Activated CD4-positive, alpha-beta T cell treated with anti-CD3 and anti-CD28 coated beads, Interleukin-2, amount 50 U/mL, for 24 hours (primary cell): ENCODE data around the gene SAFB2.

Experiments used
- DNase-seq, 2 donors: peaks; one replicate each; pipeline ENCODE4 v3.0.0-alpha.2; 2020; ENCODE audit warnings: low read depth in 1 of 2, low spot score in 1 of 2

The SAFB2 gene

DNA sequence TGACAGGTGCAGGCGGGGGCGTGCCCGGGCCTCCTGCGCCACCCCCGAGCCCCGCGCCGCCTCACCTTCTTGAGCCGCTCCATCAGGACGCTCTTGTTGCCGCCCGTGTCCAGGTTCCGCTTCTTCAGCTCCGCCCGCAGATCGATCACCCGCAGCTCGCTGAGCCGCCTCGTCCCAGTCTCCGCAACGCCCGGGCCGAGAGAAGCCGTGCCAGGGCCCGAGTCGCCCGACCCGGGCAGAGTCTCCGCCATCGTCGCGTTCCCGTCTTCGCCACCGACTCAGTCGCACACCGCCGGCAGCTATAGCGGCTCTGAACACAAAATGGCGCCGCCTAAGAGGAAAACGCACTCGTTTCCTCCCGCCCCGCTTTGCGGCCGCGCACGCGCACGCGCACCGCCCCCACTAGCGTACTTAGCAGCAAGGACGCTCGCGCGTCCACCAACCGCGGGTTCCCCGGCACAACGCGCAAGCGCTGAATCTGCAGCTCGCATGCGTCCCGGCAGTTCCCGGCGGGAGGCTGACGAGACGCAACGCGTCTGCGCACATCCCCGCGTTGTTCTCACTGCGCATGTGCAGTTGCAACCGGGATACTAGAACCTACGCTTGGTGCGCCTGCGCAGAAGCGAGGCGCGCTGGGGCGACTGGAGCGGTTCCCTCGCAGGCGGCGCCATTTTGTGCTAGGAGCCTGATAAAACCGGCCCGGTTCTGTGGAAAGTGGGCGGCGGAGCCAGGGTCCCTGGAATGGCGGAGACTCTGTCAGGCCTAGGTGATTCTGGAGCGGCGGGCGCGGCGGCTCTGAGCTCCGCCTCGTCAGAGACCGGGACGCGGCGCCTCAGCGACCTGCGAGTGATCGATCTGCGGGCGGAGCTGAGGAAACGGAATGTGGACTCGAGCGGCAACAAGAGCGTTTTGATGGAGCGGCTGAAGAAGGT, at the start of gene SAFB2, which contains the start of gene SAFB:
TSS of gene SAFB2 (minus strand) at position 312 of the 932 bp plus-strand sequence. CDS start at position 251, 61 bp downstream.
TSS of gene SAFB (plus strand) at position 619 of the 932 bp plus-strand sequence. CDS start at position 742, 123 bp downstream.
- peak; percentile 97 to 99 for DNase-seq

DNA sequence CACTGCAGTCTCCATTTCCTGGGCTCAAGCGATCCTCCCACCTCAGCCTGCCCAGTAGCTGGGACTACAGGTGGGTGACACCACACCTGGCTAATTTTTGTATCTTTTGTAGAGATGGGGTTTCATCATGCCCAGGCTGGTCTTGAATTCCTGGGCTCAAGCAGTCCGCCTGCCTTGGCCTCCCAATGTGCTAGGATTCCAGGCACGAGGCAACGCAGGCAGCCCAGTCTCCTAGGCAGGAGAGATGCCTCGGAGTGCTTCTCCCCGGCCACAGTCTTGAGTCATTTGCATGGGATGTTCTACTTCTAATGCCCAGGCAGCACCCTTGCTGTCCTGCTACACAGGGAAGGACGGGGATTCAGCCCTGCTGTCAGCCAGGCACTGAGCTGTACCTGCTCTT, 49.0 kb upstream of the SAFB2 start:
- DNase-seq = no peak

DNA sequence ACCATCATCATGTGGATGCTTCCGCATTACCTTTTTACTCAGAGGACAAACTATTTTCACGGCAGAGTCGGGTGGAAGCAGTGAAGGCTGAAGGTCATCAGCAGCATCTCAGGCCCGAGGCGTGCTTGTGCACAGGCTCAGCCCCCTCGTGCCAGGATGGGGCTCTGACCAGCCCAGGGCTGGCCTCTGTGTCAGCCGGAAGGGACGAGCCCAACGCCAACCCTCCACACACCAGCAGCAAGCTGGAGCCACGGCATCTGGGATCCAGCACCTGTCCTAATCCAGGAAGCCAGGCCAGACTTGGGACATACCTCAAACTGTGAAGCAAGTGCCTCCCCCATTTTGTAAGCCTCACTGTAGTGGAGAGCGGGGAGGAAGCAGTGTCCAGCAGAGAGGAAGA, 46.6 kb upstream of the SAFB2 start:
- no peak for DNase-seq

DNA sequence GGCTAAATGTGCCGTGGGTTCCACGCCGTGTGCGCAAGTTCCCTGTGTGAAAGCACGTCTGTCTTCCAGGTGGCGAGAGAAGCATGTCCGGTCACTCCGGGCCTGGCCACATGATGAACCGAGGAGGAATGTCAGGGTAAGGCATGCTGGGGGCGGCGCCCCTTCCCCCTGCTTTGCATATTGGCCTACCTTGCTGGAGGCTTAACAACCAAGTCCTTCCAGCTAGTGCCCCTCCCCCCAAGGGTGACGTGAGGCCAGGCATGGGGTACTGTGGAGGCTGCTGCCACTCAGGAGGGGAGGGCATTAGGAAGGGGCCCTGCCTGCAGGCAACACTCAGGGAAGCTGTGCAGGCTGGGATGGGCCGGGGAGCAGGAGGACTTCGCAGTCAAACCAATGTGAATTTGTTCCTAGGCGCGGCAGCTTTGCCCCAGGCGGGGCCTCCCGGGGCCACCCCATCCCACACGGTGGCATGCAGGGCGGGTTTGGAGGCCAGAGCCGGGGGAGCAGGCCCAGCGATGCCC, 45.2 kb upstream of the SAFB2 start:
- no peak for DNase-seq

DNA sequence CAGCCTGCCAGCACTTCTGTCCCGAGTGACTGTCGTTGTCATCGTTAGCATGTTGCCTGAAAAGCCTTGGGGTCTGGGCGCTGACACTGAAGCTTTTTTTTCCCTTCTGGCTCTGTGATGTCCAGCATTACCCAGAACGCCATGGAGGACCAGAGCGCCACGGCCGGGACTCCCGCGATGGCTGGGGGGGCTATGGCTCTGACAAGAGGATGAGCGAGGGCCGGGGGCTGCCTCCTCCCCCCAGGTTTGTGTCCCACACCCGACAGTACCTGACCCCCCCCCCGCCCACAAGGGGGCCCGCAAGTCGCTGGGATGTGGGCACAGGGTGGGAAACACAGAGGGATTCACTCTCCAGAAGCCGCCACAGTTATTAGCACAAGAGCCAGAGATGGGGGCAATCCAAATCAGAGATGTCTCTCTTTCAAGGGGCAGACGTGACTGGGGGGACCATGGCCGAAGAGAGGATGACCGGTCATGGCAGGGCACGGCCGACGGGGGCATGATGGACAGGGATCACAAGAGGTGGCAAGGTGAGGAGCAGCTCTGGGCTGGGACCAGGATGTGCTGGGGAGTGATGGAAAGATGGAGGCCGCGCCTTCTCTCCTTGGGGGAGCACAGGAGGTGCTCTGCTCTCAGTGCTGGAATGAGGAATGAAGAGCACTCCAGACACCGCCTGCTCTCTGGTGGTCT, 44.5 kb upstream of the SAFB2 start:
- no peak for DNase-seq

DNA sequence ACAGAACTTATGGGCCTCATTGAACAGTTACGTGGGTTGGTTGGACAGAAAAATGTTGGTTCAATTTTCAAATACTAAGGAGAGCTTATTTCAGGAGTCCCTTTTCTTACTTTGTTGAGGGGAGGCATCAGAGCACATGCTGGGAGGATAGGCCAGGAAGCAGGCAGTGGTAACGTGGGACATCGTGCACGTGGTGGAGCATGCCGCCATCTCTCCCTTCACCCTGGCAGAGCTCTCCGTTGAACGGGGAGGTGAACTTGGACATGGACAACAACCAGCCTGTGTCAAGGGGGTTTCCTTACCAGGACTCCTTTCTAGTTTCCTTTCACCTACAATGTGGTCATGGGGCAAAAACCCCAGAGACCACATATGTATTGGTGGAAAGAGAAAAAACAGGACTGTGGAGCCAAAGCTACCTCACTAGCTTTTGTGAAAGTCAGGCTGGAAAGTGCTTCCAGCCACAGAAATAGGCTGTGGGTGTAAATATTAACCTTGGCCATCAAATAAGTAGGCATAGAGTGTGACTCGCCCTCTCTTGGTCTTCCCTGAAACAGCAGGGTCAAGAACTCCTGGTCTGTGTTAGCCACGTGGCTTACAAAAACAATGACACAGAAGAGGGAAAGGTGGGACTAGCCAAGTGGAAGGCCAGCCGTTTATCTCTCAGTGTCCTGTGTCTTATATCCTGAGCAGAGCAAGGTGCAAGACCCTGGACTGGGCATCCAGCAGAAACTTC, 43.4 kb upstream of the SAFB2 start:
- DNase-seq = no peak

DNA sequence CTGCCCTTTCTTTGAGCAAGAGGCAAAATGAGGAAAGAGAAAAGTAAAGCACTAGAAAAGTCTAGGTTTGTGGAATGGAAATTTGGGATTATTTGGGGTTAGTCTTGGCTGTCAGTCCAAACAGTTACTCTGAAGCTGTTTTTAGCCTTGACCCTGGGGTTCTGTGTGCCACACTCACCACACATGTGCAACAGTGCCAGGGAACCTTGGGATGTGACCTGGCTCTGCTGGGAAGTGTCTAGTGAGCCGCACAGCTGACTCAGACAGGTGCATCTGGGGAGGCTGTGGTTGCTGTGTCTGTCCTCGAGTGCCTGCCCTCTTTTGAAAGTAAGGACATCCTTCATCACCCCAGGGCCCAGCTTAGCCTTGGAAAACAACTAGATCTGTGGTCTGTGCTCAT, 41.9 kb upstream of the SAFB2 start:
- DNase-seq = no peak

DNA sequence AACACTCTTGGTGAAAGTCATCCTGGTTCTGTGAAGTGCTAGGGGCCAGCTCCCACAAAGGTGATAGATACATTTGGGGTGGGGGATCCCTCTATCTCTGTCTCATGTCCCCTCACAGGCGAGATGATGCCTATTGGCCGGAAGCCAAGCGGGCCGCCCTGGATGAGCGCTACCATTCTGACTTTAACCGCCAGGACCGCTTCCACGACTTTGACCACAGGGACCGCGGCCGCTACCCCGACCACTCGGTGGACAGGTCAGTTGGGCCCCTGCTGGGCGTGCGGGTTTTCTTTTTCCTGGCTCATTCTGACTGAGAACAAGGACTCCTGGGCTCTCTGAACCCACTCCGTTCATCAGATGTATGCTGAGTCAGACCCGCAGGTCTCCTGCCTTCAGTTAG, 41.3 kb upstream of the SAFB2 start:
- no peak for DNase-seq

DNA sequence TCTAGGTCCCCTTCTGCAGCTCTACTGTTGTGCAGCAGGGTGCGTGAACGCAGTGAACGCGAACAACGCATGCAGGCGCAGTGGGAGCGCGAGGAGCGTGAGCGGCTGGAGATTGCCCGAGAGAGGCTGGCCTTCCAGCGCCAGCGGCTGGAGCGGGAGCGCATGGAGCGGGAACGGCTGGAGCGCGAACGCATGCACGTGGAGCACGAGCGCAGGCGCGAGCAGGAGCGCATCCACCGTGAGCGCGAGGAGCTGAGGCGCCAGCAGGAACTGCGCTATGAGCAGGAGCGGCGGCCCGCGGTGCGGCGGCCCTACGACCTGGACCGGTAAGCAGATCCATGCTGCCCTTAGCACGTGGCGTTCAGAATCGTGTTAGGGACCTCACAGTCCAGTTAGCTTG, 38.9 kb upstream of the SAFB2 start:
- DNase-seq = no peak

DNA sequence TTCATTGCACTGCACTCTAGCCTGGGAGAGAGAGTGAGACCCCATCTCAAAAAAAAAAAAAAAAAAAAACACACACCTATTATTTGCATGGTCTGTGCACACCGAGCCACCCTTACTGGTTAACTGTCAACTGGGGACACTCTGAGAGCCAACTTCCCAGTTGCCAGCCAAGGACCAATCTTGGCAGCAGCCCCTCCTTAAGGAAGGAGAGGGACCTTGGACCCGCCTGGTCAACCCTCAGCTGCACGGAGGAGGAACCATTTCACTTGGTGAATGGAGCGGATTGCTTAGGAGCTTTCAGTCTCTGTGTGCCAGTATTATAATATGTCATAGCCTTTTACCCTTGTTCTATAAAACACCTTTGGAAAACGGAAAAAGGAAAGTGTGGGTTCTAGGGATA, 32.8 kb upstream of the SAFB2 start:
- DNase-seq = no peak

DNA sequence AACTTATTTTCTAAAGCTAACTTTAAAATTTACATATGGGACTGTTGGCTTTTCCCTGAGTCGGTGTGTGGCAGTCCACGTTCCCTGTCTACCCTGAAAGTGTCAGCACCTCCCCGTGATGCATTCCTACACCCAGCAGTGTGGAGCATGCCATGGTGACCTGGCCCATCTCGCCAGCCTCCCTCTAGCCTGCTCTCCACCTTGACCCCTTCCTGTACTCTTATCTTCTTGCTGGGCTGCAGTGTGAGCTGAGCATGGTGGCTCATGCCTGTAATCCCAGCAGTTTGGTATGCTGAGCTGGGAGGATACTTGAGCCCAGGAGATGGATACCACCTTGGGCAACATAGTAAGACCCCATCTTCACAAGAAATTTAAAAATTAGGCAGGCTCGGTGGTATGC, 32.4 kb upstream of the SAFB2 start:
- DNase-seq = no peak

DNA sequence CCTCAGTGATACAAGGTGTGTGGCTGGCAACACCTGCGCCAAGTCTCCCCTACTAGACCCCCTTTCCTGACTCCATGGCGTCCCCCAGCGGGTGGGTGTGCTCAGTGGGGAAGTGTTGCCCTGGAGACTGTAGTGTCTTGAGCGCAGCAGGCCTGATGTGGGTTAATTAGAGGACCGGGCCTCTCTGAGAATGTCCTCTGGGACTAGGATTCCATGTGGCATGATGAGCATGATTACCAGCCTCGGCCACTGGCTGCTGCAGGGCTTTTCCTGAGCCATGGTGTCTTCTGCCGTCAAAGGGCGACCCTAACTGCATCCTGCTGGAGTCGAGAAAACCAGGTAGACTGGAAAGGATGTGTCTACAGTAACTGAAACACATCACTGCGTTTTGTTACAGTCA, 29.7 kb upstream of the SAFB2 start:
- DNase-seq = no peak

DNA sequence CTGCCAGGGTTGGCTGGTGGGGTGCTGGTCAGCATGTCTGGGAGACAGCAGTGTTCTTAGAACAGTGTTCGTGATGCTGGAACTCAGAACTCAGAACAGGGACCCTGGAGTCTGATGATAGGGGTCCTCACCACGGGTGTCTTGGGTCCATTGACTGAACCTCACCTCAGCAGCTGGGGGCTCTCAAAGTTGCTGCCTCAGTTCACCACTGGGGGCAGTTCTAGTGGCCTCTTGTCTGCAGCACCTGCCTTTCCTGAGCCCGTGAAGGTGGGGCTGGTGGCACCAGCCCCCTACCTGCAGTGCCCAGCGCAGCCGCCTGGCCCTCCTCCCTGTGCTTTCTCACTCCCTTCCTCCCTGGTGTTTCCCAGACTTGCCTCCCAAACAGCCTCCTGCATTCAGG, 28.8 kb upstream of the SAFB2 start:
- DNase-seq = no peak

DNA sequence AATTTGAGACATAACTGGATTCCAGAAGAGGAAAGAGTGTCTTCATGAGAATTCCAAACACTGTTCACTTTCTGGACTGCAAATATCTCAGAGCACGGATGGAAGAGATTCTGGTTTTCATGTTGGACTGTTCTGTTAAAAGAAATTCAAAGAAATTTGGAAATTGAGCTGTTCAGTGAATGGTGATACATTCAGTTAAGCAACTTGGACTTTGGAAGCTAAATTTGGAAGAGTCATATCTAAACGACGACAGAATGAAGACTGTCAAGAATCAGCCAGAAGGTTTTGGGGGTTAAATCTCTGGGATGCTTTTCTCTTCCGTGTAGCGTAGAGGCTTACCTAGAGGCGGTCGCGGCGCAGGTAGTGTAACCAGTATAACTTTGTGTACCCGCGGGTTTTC, 25.9 kb upstream of the SAFB2 start:
- DNase-seq = no peak

DNA sequence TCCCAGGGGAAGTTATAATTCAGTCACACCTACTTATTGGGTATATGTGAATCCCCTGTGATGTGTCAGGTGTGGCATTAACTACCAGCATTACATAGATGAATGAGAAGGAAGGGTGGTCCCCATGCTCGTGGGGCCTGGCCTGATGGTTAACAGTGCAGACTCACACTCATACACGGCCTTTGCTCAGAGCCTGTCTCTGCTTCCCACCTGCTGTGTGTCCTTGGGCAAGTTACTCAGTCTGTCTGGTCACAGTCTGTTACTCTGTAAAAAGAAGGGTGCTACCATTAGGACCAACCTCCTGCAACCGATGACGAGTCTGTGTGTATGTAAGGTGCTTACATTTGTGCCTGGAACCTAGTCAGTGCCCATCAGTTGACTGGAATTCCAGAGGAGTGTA, 24.1 kb upstream of the SAFB2 start:
- no peak for DNase-seq

DNA sequence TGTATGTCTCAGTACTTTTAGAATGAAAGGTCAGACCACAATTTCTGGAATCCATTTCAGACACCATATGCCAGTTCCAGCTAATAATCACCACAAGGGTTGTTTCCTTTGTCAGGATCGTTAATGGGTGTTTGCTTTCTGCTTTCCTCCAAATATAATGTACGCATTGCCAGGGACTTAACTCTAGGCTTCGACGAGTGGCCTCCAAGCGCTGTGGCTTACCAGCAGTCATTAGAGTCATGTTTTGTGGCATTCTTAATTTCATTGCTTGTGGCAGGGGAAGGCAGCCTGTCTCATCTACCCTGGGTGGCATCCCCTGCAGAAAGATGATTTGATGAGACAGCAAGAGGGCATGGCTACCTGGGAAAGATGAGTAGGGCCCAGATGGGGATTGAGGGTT, 22.8 kb upstream of the SAFB2 start:
- DNase-seq = no peak

DNA sequence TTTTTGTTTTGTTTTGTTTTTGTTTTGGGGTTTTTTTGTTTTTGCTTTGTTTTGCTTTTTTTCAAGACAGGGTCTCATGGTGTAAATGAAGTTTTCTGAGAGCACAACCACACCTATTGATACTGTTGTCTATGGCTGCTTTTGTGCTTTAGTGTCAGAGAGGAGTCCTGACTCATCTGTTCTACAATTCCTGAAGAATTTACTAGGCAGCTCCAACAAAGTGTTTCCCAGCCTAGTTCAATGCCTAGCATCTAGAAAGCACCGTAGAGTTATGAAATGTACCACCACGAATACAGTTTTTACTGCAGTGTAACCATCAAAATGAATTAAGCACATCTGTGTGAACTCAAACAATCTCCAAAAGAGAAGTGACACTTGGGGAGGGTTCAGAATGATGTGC, 21.5 kb upstream of the SAFB2 start:
- DNase-seq = no peak

DNA sequence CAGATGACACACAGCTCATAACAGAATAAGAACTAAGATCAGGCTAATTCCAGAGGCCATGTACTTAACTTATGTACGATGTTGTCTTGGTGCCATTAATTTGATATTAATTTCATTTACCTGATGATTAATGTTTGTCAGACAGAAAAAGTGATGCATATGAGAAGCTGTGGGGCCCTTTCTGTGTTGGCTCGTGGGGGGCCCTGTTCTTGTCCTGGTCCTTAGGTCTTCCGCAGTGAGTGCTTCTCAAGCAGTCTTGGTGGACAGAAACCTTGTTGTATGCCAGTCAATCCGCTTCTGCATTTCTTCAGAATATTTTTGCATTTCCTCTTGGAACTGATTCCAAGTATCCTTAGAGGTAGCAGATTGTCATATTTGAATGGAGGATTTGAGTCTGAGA, 20.5 kb upstream of the SAFB2 start:
- DNase-seq = no peak

DNA sequence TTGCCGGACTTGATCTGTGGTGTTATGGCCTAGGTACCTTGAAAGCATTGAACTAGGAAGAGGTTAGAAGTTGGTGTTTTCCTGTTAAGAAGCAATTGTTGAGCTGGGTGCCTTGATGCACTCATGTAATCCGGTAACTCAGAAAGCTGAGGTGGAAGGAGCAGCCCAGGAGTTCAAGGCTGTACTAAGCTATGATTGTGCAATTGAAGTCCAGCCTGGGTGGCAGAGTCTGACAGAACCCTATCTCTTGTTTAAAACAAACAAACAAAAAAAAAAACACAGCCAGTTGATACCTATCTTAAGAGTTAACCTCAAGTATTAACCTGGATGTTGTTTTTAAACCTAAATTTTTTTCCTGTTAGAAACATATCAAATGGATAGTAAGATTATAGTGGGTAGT, 19.6 kb upstream of the SAFB2 start:
- DNase-seq = no peak

DNA sequence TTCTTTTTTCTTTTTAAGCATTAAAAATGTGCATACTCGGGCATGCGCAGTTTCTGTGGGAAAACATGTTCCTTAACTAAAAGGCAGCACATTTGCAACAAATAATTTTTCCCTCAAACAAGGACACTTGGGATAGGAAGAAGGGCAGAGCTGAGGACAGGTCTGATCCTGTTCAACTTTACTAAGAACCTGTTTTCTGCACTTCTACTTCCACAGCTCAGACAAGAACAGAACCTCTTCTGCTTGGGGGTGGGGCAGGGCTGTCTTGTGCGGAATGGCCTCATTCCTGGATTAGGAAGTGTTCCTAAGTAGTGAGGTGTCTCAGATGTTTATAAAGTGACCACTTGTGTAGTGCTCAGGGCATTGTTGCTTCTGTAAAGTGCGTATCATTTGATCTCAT, 18.6 kb upstream of the SAFB2 start:
- DNase-seq = no peak

DNA sequence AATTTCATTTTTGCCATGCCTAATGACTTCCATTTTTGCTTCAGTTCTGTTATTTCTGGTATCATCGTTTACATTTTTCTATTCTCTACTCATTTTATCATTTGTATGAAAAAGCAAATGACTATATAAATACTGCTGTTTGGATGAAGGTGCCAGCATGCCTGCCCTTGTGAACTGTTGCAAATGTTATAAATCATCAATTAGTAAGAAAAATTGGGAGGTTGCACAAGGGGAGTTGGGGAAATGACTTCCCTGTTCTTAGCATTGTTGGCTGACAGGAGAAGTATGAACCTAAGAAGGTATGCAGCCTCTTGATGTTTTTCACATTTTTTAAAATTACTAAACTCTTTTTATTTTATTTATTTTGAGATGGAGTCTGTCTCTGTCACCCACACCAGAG, 15.4 kb upstream of the SAFB2 start:
- no peak for DNase-seq

DNA sequence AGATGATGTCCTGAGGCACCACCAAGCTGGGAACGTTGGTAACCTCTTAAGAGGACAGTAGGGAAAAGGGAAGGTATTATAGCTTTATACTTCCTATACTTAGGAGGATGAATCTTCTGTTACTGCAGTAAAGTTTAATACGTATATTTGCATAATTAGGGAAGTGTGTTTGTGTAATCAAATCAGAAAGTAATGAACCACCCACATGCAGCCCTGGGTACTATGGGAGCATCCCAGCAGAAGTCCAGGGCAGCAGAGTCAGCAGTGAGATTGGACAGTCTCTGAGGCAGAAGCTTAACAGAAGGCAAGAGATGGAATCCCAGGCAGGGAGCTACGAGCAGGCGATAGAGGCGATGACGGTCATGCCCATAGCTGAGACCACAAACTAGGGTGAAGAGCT, 12.9 kb upstream of the SAFB2 start:
- no peak for DNase-seq
